GM18868 (cell line): ENCODE measurements around the gene ZBP1.

Experiments used
- ATAC-seq: cut with Tn5 transposase; IDR thresholded peaks from one replicate; pipeline ENCODE4 v1.9.1; 2021; ENCODE audit warnings: mild to moderate bottlenecking, moderate library complexity; ENCODE audit not compliant: unreplicated experiment

Gene ZBP1, protein sequence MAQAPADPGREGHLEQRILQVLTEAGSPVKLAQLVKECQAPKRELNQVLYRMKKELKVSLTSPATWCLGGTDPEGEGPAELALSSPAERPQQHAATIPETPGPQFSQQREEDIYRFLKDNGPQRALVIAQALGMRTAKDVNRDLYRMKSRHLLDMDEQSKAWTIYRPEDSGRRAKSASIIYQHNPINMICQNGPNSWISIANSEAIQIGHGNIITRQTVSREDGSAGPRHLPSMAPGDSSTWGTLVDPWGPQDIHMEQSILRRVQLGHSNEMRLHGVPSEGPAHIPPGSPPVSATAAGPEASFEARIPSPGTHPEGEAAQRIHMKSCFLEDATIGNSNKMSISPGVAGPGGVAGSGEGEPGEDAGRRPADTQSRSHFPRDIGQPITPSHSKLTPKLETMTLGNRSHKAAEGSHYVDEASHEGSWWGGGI

DNA sequence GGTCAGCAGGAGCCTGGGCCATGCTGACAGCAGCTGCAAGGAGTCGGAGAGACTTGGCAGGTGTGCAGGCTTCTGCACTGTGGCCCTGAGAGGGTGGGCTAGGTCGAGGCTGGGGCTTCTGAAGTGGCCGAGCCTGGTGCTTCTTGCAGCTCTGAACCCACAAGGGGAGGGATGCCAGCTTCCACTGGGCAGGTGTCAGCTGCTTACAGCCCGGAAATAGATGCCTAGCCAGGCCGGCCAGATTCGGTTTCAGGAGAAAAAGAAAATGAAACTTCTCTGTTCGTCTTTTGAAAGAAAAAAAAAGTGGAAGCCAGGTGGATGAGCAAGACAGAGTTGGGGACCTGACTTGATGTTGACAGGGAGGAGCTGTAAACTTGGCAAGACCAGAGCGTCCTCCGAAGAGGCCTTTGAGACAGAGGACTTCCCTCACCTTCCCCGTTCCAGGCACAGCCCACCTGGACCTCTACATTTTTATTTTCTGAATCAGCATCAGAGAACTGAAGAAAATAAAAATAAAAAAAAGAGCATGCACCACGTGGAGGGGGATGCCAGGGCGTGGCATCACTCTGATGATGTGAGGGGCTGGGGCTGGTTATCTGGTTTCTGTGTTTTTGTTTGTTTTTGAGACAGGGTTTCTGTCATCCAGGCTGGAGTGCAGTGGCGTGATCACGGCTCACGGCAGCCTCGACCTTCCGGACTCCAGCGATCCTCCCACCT is at the start of gene ZBP1:
Gene ZBP1, minus strand, starts transcription at position 153 of the 717 bp plus-strand sequence. Its CDS starts 131 bp downstream, at position 22.
- ATAC-seq = peak; percentile 37

DNA sequence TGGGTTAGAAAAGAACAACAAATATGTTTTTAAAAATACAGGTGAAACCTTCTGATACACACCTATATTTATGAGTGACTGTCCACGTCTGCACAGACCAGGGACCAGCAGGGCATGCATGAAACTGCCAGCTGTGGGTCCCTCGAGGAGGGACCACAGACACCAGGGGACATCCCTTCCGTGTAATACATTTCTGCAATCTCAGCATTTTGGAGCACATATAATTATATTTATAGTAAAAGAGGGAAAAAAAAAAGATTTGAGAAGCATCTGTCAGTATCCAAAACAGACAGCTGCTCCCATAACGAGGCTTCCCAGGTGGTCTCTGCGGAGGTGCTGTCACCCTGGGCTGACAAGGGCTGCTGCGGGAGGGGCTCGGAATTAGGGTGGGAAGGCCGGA is 49.4 kb upstream of the ZBP1 start:
- ATAC-seq = no peak

DNA sequence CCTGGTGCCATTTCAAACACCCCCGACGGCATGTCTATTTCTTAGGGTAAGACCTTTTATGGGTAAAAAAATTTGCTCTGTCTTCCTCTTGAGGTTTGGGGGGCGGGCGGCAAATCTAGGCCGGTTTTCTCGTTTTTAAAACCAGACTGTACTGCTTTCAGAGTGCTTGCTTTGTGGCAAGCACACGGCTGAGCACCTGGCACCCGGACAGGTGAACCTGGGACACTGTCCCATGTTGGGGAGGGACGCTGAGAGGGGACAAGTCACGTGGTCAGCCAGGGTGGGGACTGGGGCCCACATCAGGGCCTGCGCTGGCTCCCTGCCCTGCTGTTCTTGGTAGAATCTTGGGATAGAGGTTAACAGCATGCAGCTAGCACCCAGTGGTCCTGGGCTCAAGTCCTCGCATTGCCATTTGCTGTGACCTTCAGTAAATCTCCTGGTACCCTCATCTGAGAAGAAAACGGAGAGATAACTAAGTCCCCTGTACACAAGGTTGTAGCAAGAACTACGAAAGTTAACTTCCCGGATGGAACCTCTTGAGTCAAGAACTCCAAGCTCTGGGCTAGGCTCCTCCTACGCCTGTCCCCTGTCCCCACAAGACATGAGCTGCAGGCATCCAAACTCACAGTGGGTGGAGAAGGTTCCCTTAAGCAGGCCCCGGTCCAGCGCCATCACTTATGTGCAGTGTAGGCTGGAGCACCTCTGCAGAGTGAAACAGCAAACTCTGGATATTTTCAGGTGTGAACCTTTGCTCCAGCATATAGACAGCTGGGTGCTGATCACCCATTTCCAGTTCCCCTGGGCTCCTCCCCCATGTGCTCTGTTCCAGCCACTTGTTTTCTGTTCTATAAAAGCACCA is 47.9 kb upstream of the ZBP1 start:
- ATAC-seq = no peak

DNA sequence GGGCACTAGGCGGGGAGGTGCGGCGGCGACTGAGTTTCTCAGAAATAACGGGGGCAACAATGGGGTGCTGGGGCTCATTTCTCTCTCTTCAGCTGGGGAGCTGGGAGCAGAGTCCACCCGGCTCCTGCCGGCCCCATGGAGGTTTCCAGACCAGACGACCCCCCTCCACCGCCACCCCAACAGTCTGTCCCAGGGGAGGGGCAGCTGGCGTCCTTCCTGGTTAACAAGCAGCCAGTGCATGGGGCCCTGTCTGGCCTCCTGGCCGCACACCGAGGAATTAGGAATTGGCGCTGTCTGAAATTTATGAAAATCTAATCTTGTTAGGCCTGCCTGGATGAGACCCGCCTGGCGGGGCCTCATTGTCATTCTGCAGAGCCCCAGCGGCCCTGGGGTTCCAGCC is 47.2 kb upstream of the ZBP1 start:
- ATAC-seq = no peak

DNA sequence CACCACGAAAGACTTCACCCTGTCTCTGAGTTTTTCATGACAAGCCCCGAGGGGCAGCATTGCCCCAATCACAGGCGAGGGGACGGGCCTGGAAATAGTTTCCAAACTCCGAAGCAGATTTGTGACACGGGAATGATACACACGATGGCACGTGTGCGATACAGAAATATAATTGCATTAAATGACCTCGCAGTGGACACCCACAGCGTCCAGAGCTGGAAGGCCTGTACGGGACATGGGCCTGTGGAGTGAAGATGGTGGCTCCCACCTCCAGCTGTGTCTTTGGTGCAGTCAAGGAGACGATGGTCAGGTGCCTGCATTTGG is 46.6 kb upstream of the ZBP1 start:
- ATAC-seq = no peak

DNA sequence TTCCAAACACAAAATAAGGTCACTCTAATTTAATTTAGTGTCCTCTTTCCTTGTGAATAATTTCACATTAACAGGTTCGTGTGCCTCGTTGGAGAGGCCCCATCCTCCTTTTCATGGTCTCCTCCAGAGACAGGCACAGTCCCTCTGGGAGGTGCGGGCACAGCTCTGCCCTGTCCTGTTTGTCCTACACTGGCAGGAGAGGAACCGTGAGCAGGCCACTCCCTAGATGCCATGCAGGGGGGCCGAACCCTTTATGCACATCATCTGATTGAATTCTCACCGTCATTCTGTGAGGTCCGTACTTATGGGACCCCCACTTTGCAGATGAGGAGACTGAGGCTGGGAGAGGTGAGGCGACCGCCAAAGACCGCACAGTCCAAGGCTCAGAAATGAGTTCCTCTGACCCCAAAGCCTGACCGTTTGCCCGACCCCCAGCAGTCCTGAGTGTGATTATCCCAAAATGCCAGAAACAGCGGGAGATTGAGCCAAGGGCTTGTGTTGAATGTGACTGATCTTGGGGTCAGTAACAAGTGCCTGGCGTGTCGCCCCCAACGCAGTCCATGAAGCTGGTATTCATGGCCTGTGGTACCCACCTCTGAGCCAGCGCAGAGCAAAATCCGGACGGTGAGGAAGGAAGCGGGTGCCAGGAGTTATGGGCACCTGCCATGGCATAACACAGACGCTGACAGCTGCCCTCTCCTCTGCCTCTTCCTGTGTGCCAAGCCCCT is 46.0 kb upstream of the ZBP1 start:
- no peak for ATAC-seq

DNA sequence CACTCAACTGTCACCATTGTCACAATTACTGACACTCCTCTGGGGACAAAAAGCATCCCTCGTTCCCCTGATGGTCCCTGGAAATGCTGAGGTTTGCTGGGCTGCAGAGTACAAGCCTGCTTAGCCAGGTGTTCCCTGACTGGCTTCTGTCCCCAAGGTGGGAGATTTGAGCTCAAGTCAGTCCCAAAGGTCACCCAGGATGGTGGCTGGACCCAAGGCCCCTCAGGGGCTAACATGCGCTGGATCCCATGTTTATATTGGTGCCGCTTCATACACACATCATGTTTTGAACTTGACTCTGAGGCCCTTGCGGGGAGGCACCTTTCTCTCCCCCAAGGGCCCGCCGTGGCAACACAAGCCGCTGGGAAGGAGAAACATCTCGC is 45.4 kb upstream of the ZBP1 start:
- ATAC-seq = no peak

DNA sequence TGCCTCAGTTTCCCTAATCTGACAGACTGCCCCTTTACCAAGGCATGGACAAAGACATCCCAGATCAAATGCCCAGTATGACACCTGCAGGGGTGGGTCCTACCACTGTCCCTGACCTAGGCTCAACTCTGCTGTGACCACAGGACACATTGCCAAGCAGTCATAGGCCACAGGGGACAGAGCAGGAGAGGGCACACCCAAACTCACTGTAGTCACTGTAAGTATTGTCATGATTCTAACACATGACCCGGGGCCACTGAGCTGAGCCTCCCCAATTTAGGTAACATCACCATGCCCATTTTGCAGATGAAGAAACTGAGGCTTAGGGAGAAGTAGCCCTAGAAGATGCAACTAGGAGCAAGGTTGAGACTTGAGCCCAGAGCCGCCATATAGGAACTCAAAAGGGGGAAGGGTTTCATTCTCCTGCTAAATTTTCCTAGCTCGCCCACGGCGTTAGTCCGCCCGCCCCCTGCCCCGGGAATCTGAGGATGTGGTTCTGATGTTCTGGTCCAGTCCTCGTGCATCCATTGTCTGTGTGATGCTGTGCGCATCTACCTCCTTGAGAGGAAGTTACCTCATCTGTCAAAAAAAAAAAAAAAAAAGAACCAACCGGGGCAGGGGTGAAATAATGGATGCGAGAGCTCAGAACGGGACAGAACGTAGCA is 44.8 kb upstream of the ZBP1 start:
- no peak for ATAC-seq

DNA sequence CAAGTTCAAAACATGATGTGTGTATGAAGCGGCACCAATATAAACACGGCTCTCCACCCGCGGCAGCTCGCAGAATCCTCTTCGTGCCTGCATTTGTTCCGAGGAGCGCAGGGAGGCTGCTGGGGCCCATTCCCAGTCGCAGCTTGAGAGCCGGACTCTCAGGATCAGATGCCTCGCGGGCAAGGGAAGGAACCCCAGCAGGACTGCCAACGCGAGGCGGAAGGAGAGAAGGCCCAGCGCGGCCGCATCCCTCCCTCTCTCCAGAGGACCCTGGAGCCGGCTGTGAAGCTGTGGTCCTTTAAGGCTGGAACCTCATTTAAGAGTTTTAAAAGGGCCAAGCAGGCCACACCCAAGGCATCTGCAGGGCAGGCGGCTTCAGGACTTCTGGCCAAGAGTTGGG is 44.2 kb upstream of the ZBP1 start:
- no peak for ATAC-seq

DNA sequence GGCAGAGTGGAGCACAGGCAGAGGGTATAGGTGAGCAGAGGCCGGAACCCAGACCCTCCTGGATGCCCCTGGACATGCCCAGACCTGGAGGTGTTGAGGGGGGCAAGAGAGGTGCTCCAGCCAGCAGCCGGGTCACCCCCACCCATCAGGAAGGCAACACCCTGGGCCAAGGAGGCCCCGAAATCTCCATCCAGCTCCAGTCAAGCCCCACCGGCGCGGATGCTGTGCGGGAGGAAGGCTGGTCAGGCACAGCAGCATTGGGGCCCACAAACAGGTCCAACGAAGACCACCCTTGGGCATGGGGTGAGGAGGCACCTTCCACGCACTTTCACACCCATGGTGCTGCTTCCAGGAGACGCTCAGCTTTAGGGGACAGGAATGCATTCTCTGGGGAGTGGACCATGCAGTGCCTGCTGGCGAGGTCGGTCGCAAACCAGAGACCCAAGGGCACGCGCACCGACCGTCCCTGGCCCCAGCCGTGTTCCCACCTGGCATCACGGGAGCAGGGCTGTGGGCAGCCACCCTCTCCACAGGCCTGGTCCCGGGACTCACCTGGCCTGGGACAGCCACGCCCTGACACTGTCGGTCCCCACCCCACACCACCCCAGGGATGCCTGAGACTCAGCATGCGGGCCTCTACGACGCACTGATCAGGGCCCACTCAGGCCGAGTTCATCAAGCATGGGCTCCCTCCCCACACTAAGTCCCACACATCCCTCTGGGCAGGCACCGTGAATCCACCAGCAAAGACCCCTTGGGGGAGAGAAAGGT is 43.6 kb upstream of the ZBP1 start:
- ATAC-seq = no peak

DNA sequence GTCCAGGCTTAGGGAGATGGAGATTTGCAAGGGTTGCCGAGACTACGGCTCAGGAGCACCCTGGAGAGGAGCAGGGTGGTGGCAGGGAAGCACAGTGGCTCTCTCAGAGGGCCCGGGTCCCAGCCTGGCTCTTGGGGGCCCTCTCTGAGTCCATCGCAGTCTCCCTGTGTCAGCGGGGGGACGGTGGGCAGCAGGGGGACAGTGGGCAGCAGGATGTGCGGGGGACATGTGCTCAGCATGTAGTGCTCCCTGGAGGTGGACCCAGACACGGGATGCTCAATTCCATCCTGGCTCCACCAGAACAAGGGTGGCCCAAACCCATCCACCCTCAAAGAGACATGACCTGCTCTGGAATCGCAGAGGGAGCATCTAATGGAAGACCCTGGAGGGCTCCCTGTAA is 43.0 kb upstream of the ZBP1 start:
- no peak for ATAC-seq

DNA sequence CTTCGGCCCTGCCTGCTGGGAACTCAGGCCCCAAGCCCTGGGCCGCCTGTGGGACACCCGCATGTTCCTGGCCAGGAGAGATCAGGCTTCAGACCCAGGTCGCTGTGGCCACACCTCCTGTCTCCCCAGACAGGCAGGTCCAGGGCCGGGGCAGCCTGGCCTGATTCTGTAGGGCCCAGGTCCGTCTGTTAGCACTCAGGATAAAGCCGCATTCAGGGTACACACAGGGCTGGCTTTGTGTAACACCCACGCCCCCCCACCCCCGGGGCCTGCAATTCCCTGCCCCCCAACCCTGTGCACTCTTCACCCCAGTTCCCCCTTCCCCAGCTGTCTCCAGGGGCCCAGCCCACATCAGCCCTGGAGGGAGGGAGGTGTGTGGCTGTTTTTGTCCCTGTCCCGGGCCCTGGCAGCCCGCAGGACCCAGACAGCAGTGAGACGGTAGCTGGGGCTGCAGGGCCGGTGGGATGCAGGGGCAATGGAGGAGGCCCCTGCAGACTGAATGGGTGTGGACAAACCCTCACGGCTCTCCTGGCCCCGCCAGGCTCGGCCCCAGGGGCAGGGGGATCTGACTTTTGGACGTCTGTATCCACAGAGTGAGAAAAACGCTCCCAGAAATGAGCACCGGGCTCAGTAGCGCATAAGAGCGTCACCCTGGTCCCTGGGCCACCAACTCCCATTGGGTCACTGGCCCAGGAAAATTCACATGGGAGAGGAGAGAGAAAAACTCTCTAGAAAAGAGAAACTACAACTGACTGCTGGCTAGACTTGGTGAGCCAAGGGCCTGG is 42.4 kb upstream of the ZBP1 start:
- ATAC-seq = no peak

DNA sequence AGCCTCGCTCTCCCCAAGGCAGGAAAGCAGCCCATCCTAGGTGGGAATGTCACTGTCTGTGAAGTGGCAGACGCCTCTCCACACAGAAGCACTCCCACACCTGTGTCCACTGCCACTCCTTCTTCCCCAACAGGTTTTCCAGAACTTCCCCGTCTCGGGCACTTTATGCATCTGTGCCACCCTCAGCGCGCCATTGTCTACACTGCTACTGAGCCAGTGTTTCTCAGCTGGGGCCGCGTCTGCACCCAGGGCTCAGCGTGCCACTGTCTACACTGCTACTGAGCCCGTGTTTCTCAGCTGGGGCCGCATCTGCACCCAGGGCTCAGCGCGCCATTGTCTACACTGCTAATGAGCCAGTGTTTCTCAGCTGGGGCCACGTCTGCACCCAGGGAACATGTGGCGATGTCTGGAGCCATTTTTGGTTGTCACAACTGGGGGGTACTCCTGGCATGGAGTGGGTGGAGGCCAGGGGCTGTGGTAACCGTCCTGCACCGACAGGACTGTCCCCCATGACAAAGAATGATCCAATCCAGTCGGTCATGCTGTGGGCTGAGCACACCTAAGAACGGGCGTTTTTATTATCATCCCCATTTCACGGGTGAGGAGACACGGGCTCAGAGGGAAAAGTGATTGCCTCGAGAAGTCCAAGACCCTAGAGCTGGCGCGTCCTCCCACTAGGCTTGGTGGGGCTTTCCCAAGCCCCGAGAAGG is 41.7 kb upstream of the ZBP1 start:
- ATAC-seq = no peak

DNA sequence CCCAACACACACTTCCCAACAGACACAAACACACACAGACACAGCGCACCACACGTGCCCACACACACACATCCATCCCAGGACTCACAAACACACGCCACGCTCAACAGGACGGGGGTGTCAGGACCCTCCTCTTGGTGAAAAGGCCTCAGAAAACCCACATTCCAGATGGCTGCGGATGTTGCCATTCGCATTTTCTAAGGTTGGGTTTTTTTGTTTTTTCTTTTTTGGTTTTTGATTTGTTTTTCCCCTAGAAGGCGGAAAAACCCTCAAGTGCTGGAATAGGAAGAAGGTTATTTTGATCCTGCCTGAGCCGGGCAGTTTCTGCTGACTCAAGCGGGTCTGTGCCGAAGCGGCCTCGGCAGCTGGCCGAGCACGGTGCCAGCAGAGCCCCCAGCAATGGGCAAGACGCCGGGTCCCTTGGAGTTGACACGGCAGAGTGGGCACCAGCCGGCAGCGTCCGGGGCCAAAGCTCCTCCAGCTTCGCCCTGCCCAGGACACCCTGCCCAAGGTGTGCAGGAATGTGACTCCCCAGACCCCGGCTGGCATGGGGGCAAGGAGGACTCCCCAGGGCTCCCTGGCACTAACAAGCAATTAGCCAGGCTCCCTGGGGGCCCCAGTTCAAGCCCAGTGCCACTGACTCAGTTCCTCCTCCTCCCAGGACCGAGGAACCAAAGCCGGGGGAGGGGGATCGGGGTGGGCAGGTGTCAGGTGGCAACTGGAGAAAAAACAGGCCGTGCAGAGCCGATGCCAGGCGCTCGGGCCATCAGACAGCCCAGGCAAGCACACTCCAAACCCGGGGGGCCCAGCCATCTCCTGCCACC is 40.9 kb upstream of the ZBP1 start:
- no peak for ATAC-seq

DNA sequence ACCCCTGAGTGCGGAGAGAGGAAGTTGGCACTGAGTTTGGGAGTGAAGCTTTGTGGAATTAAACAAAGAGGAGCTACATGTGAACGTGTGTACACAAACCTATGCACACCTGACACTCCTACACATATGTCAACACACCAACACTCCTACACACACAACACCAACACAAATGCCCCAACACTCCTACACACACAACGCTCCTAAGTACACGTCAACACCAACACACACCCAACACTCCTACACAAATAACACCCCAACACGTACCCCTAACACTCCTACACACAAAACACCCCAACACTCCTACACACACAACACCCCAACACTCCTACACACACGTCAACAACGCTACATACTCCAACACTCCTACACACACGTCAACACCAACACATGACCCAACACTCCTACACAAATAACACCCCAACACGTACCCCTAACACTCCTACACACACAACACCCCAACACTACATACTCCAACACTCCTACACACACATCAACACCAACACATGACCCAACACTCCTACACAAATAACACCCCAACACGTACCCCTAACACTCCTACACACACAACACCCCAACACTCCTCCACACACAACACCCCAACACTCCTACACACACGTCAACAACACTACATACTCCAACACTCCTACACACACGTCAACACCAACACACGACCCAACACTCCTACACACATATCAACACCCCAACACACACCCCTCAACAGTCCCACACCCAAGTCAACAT is 40.1 kb upstream of the ZBP1 start:
- ATAC-seq = no peak

DNA sequence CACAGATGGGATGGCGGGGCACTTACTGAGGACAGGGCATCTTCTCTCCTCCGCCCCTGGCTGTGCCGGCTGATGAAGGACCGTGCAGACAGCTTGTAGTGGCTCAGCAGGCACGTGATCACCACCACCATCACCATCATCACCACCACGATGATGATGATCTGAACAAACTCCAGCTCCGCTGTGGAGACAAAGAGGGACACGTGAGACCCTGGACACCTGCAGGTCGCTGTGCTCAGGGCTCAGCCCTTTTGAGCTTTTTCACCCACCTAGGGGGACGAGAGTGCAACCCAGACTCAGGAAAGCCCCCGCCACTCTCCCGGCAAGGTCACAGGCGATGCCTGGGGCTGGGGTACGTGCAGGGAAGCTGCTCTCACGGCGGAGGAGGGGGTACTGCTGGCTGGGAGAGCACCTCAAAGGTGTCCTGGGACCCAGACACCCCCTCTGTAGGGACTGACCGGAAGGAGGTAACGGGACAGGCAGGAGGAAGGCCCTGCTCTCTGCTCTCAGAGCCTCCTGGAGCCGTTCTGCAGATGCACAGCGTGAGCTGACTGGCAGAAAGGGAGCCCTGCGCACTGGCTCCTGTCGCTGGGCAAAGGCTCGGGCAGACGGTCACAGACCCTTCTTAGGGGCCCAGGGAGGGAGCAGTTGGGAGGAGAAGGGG is 39.4 kb upstream of the ZBP1 start:
- no peak for ATAC-seq
